ENCODE measurements around the gene CXCL16.
"Not testable (repeated sequence)": the region's sequence is repeated elsewhere in the genome, so short reads cannot be mapped to it uniquely, and the experiment has no call there.

CXCL16 gene

GRCh38 chr17:4725646-4726310, 13.9 kb downstream of the CXCL16 start:
- in situ Hi-C loops (cut with HindIII; ENCODE audit: low pct_unique_long_range_greater_than_20kb, low sequenced_read_pairs): no loop called here
- TF ChIP-seq JUND (IDR thresholded peaks at IDR 0.05; ENCODE audit: low read depth): no peak
- no peak for DNase-seq (ENCODE audit: low read depth in 1 of 2, low spot score in 1 of 2)

GRCh38 chr17:4724650-4725049, 15.1 kb downstream of the CXCL16 start:
- no peak for TF ChIP-seq JUND (IDR thresholded peaks at IDR 0.05; ENCODE audit: low read depth)
- DNase-seq (ENCODE audit: low read depth in 1 of 2, low spot score in 1 of 2): no peak
- in situ Hi-C loops (cut with HindIII; ENCODE audit: low pct_unique_long_range_greater_than_20kb, low sequenced_read_pairs): no loop called here

GRCh38 chr17:4722678-4723240, 17.0 kb downstream of the CXCL16 start:
- no peak for DNase-seq (ENCODE audit: low read depth in 1 of 2, low spot score in 1 of 2)
- no peak for TF ChIP-seq JUND (IDR thresholded peaks at IDR 0.05; ENCODE audit: low read depth)
- in situ Hi-C loops (cut with HindIII; ENCODE audit: low pct_unique_long_range_greater_than_20kb, low sequenced_read_pairs): no loop called here

GRCh38 chr17:4721203-4722135, 18.3 kb downstream of the CXCL16 start:
- no peak for DNase-seq (ENCODE audit: low read depth in 1 of 2, low spot score in 1 of 2)
- in situ Hi-C loops (cut with HindIII; ENCODE audit: low pct_unique_long_range_greater_than_20kb, low sequenced_read_pairs): no loop called here

GRCh38 chr17:4720787-4721186, 18.9 kb downstream of the CXCL16 start:
- no peak for DNase-seq (ENCODE audit: low read depth in 1 of 2, low spot score in 1 of 2)
- no peak for TF ChIP-seq JUND (IDR thresholded peaks at IDR 0.05; ENCODE audit: low read depth)
- in situ Hi-C loops (cut with HindIII; ENCODE audit: low pct_unique_long_range_greater_than_20kb, low sequenced_read_pairs): no loop called here

More at GRCh38 chr17:4721203-4722135, 18.3 kb downstream of the CXCL16 start:
- TF ChIP-seq JUND (IDR thresholded peaks at IDR 0.05; ENCODE audit: low read depth): no peak

GRCh38 chr17:4719684-4720221, 20.0 kb downstream of the CXCL16 start:
- TF ChIP-seq JUND (IDR thresholded peaks at IDR 0.05; ENCODE audit: low read depth): no peak
- DNase-seq (ENCODE audit: low read depth in 1 of 2, low spot score in 1 of 2): no peak
- in situ Hi-C loops (cut with HindIII; ENCODE audit: low pct_unique_long_range_greater_than_20kb, low sequenced_read_pairs): no loop called here

- DNase-seq (ENCODE audit: low read depth in 1 of 2, low spot score in 1 of 2): no peak
- TF ChIP-seq JUND (IDR thresholded peaks at IDR 0.05; ENCODE audit: low read depth): no peak
- in situ Hi-C loops (cut with HindIII; ENCODE audit: low pct_unique_long_range_greater_than_20kb, low sequenced_read_pairs): no loop called here
These were observed 20.6 kb downstream of the CXCL16 start for GRCh38 chr17:4719146-4719545.

GRCh38 chr17:4718276-4718675, 21.5 kb downstream of the CXCL16 start:
- no peak for DNase-seq (ENCODE audit: low read depth in 1 of 2, low spot score in 1 of 2)
- in situ Hi-C loops (cut with HindIII; ENCODE audit: low pct_unique_long_range_greater_than_20kb, low sequenced_read_pairs): no loop called here
- no peak for TF ChIP-seq JUND (IDR thresholded peaks at IDR 0.05; ENCODE audit: low read depth)

GRCh38 chr17:4717791-4718190, 21.9 kb downstream of the CXCL16 start:
- DNase-seq (ENCODE audit: low read depth in 1 of 2, low spot score in 1 of 2): no peak
- no peak for TF ChIP-seq JUND (IDR thresholded peaks at IDR 0.05; ENCODE audit: low read depth)
- in situ Hi-C loops (cut with HindIII; ENCODE audit: low pct_unique_long_range_greater_than_20kb, low sequenced_read_pairs): no loop called here

GRCh38 chr17:4716081-4716480, 23.6 kb downstream of the CXCL16 start:
- no peak for TF ChIP-seq JUND (IDR thresholded peaks at IDR 0.05; ENCODE audit: low read depth)
- in situ Hi-C loops (cut with HindIII; ENCODE audit: low pct_unique_long_range_greater_than_20kb, low sequenced_read_pairs): no loop called here
- DNase-seq (ENCODE audit: low read depth in 1 of 2, low spot score in 1 of 2): no peak

- in situ Hi-C loops (cut with HindIII; ENCODE audit: low pct_unique_long_range_greater_than_20kb, low sequenced_read_pairs): no loop called here
- no peak for TF ChIP-seq JUND (IDR thresholded peaks at IDR 0.05; ENCODE audit: low read depth)
- no peak for DNase-seq (ENCODE audit: low read depth in 1 of 2, low spot score in 1 of 2)
These were observed 24.5 kb downstream of the CXCL16 start for GRCh38 chr17:4715063-4715744.

GRCh38 chr17:4714340-4715062, 25.2 kb downstream of the CXCL16 start:
- DNase-seq (ENCODE audit: low read depth in 1 of 2, low spot score in 1 of 2); in situ Hi-C loops (cut with HindIII; ENCODE audit: low pct_unique_long_range_greater_than_20kb, low sequenced_read_pairs): not testable (repeated sequence)

Data from T47D (cell line).